ENCODE results near the gene ICAM2. TPM values are rescaled to one million over a fixed set of nuclear protein-coding genes. Genes with fewer than 3 reads are reported as not detected.
A peak's percentile ranks its signal among the peaks of the same experiment; 100 is the strongest.
"Not testable (repeated sequence)": the region's sequence is repeated elsewhere in the genome, so short reads cannot be mapped to it uniquely, and the experiment has no call there.

Gene ICAM2
- total RNA-seq, 1 experiment from 2014 or later = 2.0 TPM

DNA sequence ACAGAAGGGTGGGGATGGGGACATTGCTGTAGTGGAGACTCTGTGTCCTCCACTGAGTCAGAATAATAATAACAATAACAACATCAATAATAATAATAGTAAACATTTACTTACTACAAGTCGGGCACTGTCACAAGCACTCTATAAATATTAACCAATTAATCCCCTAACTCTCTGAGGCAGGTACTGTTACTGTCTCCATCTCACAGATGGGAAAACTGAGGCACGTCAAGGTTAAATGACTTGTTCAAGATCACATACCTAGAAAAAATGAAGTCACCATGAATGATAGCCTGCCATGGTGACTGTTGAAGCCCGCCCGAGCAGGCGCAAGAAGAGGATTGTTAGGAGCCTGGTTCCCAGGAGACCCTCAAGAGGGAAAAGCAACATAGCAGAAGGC is 12.1 kb downstream of the ICAM2 start:
- BruUV-seq (replicated peaks) = no TSS peak
- peaks cover 5% of the 10 kb centered on the region; the same call in 1 of the 2 replicates for H3K9me3 ChIP-seq
- CTCF ChIA-PET = interaction anchor here (1.2 kb wide), 1 partner anchor 125 kb away, joined by 4 read pairs; no protein-coding TSS in a partner anchor

DNA sequence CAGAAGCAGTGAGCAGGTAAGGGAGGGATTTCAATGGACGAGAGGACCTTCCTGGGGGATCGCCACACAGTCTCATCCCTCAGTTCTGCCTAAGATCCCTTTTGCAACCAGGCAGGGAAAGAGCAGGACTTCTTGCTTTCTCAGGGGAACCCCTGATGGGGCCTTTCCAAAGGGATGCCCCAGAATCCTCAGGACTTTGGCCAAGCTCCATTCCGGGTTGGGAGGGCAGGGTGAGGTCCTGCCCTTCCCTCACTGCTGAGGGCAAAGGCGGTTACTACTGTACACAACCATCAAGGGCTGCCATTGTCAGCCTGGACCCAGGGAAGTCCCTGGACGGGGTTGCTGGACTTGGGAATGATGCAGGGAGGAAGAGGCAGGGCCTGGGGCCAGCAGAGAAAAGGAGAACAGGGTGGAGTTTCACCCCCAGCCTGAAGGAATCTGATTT is 12.6 kb downstream of the ICAM2 start:
- H3K36me3 ChIP-seq (ENCODE audit: control insufficient read depth, insufficient read depth, low read length) = no peaks in the 10 kb centered on the region
- peak in 1 of 2 experiments; percentile 31 for DNase-seq
- H3K9me3 ChIP-seq = peaks cover 5% of the 10 kb centered on the region; the same call in 1 of the 2 replicates
- H3K4me3 Mint-ChIP-seq (ENCODE audit: unreplicated experiment) = no peak overlapping the region
- TF ChIP-seq, protein P1, sequence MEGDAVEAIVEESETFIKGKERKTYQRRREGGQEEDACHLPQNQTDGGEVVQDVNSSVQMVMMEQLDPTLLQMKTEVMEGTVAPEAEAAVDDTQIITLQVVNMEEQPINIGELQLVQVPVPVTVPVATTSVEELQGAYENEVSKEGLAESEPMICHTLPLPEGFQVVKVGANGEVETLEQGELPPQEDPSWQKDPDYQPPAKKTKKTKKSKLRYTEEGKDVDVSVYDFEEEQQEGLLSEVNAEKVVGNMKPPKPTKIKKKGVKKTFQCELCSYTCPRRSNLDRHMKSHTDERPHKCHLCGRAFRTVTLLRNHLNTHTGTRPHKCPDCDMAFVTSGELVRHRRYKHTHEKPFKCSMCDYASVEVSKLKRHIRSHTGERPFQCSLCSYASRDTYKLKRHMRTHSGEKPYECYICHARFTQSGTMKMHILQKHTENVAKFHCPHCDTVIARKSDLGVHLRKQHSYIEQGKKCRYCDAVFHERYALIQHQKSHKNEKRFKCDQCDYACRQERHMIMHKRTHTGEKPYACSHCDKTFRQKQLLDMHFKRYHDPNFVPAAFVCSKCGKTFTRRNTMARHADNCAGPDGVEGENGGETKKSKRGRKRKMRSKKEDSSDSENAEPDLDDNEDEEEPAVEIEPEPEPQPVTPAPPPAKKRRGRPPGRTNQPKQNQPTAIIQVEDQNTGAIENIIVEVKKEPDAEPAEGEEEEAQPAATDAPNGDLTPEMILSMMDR (IDR thresholded peaks at IDR 0.05; ENCODE audit: insufficient read depth in 1 of 2, low read depth in 1 of 2, low read length in 1 of 2, severe bottlenecking in 1 of 2, unreplicated experiment in 1 of 2) = no peak
- no peak overlapping the region for H3K27ac Mint-ChIP-seq (ENCODE audit: unreplicated experiment)
- H3K4me1 Mint-ChIP-seq (ENCODE audit: low read depth, unreplicated experiment) = no peaks in the 10 kb centered on the region
- no peaks in the 10 kb centered on the region for H3K9me3 Mint-ChIP-seq (ENCODE audit: unreplicated experiment)
- no peaks in the 10 kb centered on the region for H3K36me3 Mint-ChIP-seq (ENCODE audit: insufficient read depth, unreplicated experiment)
- CTCF ChIA-PET = interaction anchor here (1.2 to 1.4 kb wide), 2 partner anchors 61 to 126 kb away, joined by 4 to 7 read pairs; no protein-coding TSS in a partner anchor
- intact Hi-C loops (cut with micrococcal nuclease; ENCODE audit: unreplicated experiment) = no loop called here
- no peak overlapping the region for H3K4me3 ChIP-seq (ENCODE audit: low read depth, low read length)
- POLR2A ChIA-PET = no interaction called here
- H3K4me1 ChIP-seq = no peaks in the 10 kb centered on the region
- H3K27me3 Mint-ChIP-seq (ENCODE audit: insufficient read depth, unreplicated experiment) = no peaks in the 10 kb centered on the region
- no peaks in the 10 kb centered on the region; the same call in 1 of the 2 replicates for H3K27me3 ChIP-seq (replicated peaks; ENCODE audit: control insufficient read depth, insufficient read depth, low read length)
- BruUV-seq (replicated peaks) = no TSS peak

More for the DNA sequence above, 12.1 kb downstream of the ICAM2 start:
- intact Hi-C loops (cut with micrococcal nuclease; ENCODE audit: unreplicated experiment) = no loop called here
- POLR2A ChIA-PET = no interaction called here
- no peaks in the 10 kb centered on the region; the same call in 1 of the 2 replicates for H3K27me3 ChIP-seq (replicated peaks; ENCODE audit: control insufficient read depth, insufficient read depth, low read length)
- Mint-ChIP-seq H3K9me3 (ENCODE audit: unreplicated experiment) (no peaks in the 10 kb centered on the region), H3K4me1 (ENCODE audit: low read depth, unreplicated experiment) (no peaks in the 10 kb centered on the region), H3K36me3 (ENCODE audit: insufficient read depth, unreplicated experiment) (no peaks in the 10 kb centered on the region), H3K27me3 (ENCODE audit: insufficient read depth, unreplicated experiment) (no peaks in the 10 kb centered on the region), H3K27ac (ENCODE audit: unreplicated experiment) (no peak overlapping the region), H3K4me3 (ENCODE audit: unreplicated experiment) (no peak overlapping the region)
- TF ChIP-seq, protein P1 (IDR thresholded peaks at IDR 0.05; ENCODE audit: insufficient read depth in 1 of 2, low read depth in 1 of 2, low read length in 1 of 2, severe bottlenecking in 1 of 2, unreplicated experiment in 1 of 2) = no peak
- no peaks in the 10 kb centered on the region for H3K36me3 ChIP-seq (ENCODE audit: control insufficient read depth, insufficient read depth, low read length)
- no peak overlapping the region for H3K4me3 ChIP-seq (ENCODE audit: low read depth, low read length)
- no peak for DNase-seq
- H3K4me1 ChIP-seq = no peaks in the 10 kb centered on the region

DNA sequence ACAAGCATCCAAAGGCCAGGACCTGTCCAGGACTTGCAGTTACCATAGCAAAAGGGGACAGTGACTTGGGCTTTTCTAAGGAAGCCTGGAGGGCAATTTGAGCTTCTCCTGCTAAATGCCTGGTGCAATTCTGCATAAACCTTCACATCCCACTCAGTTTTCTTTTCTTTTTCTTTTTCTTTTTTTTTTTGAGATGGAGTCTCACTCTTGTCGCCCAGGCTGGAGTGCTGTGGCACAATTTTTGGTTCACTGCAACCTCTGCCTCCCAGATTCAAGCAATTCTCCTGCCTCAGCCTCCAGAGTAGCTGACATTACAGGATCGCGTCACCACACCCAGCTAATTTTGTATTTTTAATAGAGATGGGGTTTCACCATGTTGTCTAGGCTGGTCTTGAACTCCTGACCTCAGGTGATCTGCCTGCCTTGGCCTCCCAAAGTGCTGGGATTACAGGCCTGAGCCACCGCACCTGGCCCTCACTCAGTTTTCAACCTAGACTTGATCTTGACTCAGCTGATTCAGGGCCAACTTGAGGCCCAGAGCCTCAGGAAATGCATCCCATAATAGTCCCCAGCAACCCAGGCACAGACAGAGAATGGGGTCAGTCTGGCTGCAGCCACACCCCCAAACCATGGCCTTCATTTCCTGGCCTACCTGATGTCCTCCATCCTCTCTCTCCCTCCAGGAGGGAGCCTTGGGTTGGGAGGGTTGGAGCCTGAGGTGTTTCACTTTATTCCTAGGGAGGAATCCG is 13.2 kb downstream of the ICAM2 start:
- H3K27ac Mint-ChIP-seq (ENCODE audit: unreplicated experiment); H3K4me3 Mint-ChIP-seq (ENCODE audit: unreplicated experiment); H3K4me1 ChIP-seq; H3K27me3 ChIP-seq (replicated peaks; ENCODE audit: control insufficient read depth, insufficient read depth, low read length); intact Hi-C loops (cut with micrococcal nuclease; ENCODE audit: unreplicated experiment); H3K36me3 ChIP-seq (ENCODE audit: control insufficient read depth, insufficient read depth, low read length); H3K9me3 ChIP-seq; POLR2A ChIA-PET; H3K36me3 Mint-ChIP-seq (ENCODE audit: insufficient read depth, unreplicated experiment); H3K4me3 ChIP-seq (ENCODE audit: low read depth, low read length); H3K9me3 Mint-ChIP-seq (ENCODE audit: unreplicated experiment); H3K4me1 Mint-ChIP-seq (ENCODE audit: low read depth, unreplicated experiment); BruUV-seq (replicated peaks); H3K27me3 Mint-ChIP-seq (ENCODE audit: insufficient read depth, unreplicated experiment): not testable (repeated sequence)
- DNase-seq = peak in 1 of 2 experiments; percentile 22
- CTCF ChIA-PET = interaction anchor here (0.6 to 1.4 kb wide), 4 partner anchors 22 to 597 kb away, joined by 3 to 7 read pairs (median 4); no protein-coding TSS in a partner anchor
